ENCODE data around the gene C8G. TPM values are rescaled to one million over a fixed set of nuclear protein-coding genes. Genes with fewer than 3 reads are reported as not detected.

Gene C8G
- total RNA-seq, 1 experiment from 2014 or later, result 0.85 TPM

DNA sequence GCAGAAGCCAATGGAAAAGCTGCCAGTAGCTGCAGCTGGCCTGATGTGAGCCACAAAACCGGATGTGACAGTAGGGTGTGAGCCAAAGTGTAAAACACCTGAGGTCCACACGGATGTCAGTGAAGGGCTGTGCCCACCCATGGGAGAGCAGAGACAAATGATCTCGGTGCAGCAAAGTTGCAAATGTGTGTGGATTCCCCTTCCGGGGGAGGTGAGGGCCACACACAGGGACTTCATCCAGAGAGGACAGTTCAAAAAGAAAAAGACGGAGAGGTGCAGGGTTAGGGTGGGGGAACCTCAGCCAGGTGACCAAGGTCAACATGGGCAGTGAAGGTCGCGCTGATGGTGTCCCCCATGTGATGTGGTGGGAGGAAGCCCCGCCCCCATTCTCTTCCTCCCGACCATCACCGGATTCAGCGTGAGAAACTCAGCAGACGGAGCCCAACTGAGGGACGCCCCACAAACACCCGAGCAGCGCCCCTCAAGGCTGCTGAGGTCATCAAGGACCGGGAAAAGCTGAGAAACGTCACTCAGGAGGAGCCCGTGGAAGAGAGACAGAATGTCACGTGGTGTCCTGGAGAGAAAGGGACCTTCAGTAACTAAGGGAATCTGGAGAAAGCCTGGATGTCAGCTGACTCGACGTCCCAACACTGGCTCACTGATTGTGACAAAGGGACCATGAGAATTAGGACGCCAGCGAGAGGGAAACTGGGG lies 20.9 kb downstream of the C8G start:
- Mint-ChIP-seq H3K27ac (peak overlapping the region; percentile 66; the same call in 1 of the 2 replicates), H3K4me3 (no peak overlapping the region), H3K36me3 (no peaks in the 10 kb centered on the region), H3K27me3 (ENCODE audit: low read depth) (no peaks in the 10 kb centered on the region), H3K9me3 (no peaks in the 10 kb centered on the region), H3K4me1 (peaks cover 10% of the 10 kb centered on the region)
- ChIA-PET CTCF (interaction anchor here (0.7 to 3.4 kb wide), 9 partner anchors 10 to 544 kb away, joined by 3 to 17 read pairs (median 4); partner anchors contain the start of gene MAN1B1), POLR2A (interaction anchor here (0.6 to 1.0 kb wide), 2 partner anchors 27 to 235 kb away, joined by 3 to 4 read pairs; partner anchors contain the start of gene TPRN)
- ATAC-seq (no peak), DNase-seq (ENCODE audit: low spot score) (no peak)
- TF ChIP-seq ZNF425 (CRISPR knock-in tag; conservative IDR thresholded peaks at IDR 0.05), result no peak
- peak; percentile 87; the same call in 1 of the 2 replicates for TF ChIP-seq ESRRA (CRISPR knock-in tag; IDR thresholded peaks at IDR 0.05; ENCODE audit: borderline replicate concordance)
- TF ChIP-seq, protein P1, sequence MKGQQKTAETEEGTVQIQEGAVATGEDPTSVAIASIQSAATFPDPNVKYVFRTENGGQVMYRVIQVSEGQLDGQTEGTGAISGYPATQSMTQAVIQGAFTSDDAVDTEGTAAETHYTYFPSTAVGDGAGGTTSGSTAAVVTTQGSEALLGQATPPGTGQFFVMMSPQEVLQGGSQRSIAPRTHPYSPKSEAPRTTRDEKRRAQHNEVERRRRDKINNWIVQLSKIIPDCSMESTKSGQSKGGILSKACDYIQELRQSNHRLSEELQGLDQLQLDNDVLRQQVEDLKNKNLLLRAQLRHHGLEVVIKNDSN (CRISPR knock-in tag; IDR thresholded peaks at IDR 0.05), result peak; percentile 45; the same call in 1 of the 2 replicates
- TF ChIP-seq, protein P2, sequence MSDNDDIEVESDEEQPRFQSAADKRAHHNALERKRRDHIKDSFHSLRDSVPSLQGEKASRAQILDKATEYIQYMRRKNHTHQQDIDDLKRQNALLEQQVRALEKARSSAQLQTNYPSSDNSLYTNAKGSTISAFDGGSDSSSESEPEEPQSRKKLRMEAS (CRISPR knock-in tag; IDR thresholded peaks at IDR 0.05), result peak; percentile 21; the same call in 1 of the 2 replicates
- TF ChIP-seq OVOL2 (CRISPR knock-in tag; IDR thresholded peaks at IDR 0.05; ENCODE audit: borderline replicate concordance), result no peak

GRCh38 chr9:136968333-136969127 lies 23.5 kb downstream of the C8G start:
- no peak overlapping the region for H3K27ac Mint-ChIP-seq
- no peaks in the 10 kb centered on the region for H3K9me3 Mint-ChIP-seq
- ChIA-PET CTCF (interaction anchor here (0.6 to 4.5 kb wide), 5 partner anchors 10 to 99 kb away, joined by 3 to 19 read pairs (median 5); no protein-coding TSS in a partner anchor), POLR2A (interaction anchor here (0.6 kb wide), 1 partner anchor 408 kb away, joined by 5 read pairs; no protein-coding TSS in a partner anchor)
- H3K4me1 Mint-ChIP-seq, result peaks cover 10% of the 10 kb centered on the region
- no peaks in the 10 kb centered on the region for H3K36me3 Mint-ChIP-seq
- ATAC-seq, result no peak
- DNase-seq (ENCODE audit: low spot score), result no peak
- TF ChIP-seq ZMAT4 (CRISPR knock-in tag; IDR thresholded peaks at IDR 0.05) (no peak), ARID4B (CRISPR knock-in tag; IDR thresholded peaks at IDR 0.05; ENCODE audit: borderline replicate concordance) (no peak), ATF1 (CRISPR knock-in tag; IDR thresholded peaks at IDR 0.05) (no peak)
- TF ChIP-seq, protein P3, sequence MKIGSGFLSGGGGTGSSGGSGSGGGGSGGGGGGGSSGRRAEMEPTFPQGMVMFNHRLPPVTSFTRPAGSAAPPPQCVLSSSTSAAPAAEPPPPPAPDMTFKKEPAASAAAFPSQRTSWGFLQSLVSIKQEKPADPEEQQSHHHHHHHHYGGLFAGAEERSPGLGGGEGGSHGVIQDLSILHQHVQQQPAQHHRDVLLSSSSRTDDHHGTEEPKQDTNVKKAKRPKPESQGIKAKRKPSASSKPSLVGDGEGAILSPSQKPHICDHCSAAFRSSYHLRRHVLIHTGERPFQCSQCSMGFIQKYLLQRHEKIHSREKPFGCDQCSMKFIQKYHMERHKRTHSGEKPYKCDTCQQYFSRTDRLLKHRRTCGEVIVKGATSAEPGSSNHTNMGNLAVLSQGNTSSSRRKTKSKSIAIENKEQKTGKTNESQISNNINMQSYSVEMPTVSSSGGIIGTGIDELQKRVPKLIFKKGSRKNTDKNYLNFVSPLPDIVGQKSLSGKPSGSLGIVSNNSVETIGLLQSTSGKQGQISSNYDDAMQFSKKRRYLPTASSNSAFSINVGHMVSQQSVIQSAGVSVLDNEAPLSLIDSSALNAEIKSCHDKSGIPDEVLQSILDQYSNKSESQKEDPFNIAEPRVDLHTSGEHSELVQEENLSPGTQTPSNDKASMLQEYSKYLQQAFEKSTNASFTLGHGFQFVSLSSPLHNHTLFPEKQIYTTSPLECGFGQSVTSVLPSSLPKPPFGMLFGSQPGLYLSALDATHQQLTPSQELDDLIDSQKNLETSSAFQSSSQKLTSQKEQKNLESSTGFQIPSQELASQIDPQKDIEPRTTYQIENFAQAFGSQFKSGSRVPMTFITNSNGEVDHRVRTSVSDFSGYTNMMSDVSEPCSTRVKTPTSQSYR (CRISPR knock-in tag; IDR thresholded peaks at IDR 0.05), result no peak
- H3K4me3 Mint-ChIP-seq, result no peak overlapping the region
- H3K27me3 Mint-ChIP-seq (ENCODE audit: low read depth), result no peaks in the 10 kb centered on the region

All from WTC11 (cell line).